HG02610 (cell line): Measurements from ENCODE around the gene CD209.
"Not testable (repeated sequence)": the region's sequence is repeated elsewhere in the genome, so short reads cannot be mapped to it uniquely, and the experiment has no call there.

Source experiments
- ATAC-seq: cut with Tn5 transposase; IDR thresholded peaks from one replicate; pipeline ENCODE4 v1.9.1; 2021; ENCODE audit warnings: mild to moderate bottlenecking, moderate library complexity; ENCODE audit not compliant: unreplicated experiment

Gene CD209

DNA sequence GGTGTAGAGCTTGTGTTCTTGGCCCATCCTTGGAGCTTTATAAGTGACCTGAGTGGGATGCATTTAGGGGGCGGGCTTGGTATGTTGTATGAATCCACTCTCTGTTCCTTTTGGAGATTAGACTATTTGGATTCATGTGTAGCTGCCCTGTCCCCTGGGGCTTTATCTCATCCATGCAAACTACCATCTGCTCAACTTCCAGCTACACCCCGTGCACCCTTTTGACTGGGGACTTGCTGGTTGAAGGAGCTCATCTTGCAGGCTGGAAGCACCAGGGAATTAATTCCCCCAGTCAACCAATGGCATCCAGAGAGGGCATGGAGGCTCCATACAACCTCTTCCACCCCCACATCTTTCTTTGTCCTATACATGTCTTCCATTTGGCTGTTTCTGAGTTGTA is 21.8 kb upstream of the CD209 start:
- no peak for ATAC-seq

DNA sequence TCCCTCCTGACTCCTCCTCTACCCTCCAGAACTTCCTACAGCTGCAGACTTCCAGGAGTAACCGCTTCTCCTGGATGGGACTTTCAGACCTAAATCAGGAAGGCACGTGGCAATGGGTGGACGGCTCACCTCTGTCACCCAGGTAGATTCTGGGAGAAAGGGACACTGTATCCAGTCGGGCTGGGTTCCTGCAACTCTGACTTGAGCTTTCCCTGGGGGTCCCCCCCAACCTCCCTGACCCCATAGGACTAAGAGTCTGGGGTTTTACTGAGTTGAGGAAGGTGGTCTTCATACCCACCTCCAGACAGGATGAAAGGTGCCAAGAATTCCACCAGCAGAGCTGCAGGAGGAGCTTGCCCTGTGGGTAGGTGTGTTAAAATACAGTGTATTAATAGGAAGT is 20.2 kb upstream of the CD209 start:
- ATAC-seq = no peak

DNA sequence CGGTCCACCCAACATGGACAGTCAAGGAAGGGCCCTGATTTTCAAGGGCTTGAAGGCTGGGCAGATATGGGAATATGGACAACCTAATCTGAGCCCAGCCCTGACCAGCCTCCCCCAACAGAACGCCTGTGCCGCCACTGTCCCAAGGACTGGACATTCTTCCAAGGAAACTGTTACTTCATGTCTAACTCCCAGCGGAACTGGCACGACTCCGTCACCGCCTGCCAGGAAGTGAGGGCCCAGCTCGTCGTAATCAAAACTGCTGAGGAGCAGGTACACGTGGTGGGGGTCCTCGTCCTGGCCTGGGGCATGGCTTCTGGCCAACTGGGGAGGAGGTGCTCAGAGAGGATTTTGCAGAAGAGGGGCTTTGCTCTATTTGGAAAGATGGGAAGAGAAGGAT is 19.2 kb upstream of the CD209 start:
- no peak for ATAC-seq

DNA sequence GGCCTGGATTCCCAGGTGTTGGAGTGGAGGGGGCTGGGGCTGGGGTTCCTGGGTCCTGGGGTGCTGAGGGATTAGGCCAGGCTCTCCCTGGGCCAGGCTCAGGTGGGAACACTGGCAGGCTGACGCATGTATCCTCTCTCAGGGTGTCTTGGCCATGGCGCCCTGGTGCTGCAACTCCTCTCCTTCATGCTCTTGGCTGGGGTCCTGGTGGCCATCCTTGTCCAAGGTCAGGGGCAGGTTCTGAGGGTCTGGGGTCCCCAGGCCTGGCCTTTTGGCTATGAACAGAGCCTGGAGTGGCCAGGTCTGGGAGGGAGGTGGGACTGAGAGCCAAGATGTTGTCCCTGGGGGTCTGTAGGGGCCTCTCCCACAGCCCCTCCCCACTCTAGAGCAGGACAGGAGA is 17.7 kb upstream of the CD209 start:
- not testable (repeated sequence) for ATAC-seq

DNA sequence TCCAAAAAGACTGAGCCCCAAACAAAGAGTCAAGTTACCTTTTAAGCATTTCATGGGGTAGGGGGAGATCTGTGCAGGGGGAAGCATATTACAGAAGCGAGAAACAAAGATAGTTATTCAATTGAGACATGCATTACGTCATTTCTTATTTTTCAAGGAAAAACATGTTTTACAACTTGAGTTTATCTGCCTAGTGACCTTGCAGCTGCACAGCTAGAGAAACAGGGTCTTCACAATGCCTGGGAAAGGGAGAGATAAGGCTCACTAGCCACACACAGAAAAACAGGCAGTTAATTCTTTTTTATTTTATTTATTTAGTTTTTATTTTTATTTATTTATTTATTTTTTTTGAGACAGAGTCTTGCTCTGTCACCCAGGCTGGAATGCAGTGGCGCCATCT is 16.8 kb upstream of the CD209 start:
- not testable (repeated sequence) for ATAC-seq

DNA sequence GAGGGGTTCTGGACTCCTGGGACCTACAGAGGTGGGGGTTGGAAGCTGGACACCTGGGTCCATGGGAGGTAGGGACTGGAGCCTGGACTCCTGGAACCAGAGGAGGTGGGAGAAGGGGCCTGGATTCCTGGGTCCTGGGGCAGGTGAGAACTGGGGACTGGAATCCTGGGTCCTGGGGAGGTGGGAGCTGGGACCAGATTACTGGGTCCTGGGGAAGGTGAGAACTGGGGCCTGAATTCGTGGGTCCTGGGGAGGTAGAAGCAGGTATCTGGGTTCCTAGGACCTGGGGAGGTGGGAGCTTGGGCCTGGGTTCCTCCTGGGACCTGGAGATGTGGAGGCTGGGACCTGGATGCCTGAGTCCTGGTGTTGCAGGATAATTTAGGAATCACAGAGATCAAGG is 16.4 kb upstream of the CD209 start:
- no peak for ATAC-seq

DNA sequence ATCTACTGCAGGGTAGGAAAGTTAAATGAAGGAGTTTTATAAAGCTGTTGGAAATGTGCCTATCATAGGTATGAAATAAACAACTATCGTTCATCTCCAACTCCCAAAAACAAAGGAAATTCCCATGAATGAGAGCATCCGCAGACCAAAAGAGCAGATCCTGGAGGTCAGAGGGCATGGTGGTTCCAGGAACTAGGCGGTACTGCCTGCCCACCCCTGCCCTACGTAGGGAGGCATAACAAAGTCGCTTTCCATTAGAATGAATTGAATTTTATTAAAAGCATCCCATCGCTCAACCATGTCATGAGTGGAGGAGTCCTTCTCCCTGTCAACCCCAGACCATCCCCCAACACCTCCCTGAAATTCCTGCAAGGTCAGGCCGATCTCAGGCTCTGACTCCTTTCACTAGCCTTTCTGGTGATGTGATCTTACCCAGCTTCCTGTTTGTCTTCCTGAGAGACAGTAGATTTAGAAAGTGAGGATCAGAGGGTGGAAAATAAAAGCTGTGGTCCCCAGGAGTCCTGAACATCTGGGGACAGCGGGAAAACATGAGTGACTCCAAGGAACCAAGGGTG is 15.5 kb upstream of the CD209 start, which contains the start of gene CLEC4M:
CLEC4M (plus strand) TSS at position 525 of the 575 bp plus-strand sequence; CDS start at position 549, 24 bp downstream.
- no peak for ATAC-seq

DNA sequence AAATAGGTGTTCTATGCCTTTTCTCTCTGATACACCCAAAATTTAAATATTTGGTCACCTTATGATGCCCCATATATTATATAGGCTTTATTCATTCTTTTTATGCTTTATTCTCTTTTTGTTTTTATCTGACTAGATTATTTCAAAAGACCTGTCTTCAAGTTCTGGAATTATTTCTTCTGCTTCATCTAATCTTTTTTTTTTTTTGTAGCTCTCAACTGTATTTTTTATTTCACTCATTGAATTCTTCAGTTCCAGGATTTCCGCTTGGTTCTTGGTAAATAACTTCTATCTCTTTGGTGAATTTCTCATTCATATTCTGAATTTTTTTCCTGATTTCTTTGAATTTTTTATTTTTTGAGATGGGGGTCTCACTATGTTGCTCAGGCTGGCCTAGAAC is 11.8 kb upstream of the CD209 start:
- no peak for ATAC-seq

DNA sequence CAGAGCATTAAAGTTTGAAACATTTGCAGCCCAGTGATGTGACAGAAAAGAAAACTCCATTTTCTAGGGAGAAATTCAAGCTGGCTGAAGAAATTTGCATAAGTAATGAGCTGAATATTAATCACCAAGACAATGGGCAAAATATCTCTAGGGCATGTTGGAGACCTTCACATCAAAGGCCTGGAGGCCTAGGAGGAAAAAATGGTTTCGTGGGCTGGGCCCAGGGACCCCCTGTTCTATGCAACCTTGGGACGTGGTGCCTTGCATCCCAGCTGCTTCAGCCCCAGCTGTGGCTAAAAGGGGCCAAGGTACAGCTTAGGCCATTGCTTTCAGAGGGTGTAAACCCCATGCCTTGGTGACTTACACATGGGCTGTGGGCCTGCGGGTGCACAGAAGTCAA is 10.0 kb upstream of the CD209 start:
- ATAC-seq = no peak

DNA sequence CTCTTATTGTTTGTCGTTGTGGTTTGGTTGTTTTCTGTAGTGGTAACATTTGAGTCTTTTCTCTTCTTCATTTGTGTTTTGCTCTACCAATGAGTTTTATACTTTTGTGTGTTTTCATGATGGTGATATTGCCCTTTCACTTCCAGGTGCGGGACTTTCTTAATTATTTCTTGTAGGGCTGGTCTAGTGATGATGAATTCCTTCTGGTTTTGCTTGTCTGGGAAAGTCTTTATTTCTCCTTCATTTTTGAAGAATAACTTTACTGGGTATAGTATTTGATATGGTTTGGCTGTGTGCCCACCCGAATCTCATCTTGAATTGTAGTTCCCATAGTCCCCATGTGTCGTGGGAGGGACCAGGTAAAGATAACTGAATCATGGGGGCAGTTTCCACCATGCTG is 8.9 kb upstream of the CD209 start:
- no peak for ATAC-seq

DNA sequence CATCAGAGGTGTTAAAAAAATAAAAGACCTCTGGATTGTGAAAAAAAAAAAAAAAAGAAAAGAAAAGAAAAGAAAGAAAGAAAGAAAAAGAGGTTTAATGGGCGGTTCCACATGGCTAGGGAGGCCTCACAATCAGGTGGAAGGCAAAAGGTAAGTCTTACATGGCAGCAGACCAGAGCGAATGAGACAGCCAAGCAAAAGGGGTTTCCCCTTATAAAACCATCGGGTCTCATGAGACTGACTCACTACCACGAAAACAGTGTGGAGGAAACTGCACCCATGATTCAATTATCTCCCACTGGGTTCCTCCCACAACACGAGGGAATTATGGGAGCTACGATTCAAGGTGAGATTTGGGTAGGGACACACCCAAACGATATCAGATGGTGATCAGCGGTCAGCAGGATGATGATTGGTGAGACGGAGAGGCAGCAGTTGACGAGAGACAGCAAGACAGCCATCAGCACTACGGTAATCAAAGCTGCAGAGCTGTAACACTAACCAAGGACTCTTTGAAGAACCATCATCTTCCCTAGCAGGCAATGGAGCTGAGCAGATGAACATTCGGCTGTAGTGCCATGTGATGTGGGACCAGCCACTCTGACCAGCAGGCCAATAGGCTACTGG is 3.9 kb upstream of the CD209 start:
- no peak for ATAC-seq

DNA sequence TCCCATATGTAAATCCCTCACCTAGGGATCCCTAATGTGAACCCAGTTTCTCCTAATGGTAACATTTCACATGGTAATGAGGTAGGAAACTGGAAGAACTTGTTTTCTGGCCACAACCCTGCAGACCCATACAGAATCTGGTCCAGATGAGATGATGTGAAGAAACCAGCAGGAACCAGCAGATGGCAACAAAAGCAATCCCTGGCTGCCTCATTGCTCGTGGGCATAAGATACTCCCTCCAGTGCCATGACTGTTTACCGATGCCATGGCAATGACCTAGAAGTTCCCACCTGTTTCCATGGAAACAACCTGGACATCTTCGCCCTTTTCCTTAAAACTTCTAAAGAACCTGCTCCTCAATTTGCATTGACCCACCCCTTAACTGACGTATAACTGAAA is 1.4 kb upstream of the CD209 start:
- ATAC-seq = no peak

DNA sequence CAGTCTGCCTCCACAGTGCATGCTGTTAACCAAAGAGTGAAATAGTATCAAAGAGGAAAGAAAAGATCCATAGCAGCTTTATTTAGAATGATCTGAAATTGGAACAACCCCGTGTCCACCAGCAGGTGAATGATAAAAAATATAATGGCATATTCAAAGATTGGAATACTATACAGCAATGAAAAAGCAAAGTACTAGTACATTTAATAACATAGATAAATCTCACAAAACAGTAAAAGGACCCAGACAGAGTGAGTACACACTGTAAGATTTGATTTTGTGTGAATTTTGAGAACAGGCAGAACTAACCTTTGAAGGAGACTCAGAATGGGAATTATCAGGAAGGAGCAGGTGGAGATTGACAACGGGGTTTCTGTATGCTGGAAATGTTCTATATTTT is 837 bp upstream of the CD209 start:
- ATAC-seq = no peak

DNA sequence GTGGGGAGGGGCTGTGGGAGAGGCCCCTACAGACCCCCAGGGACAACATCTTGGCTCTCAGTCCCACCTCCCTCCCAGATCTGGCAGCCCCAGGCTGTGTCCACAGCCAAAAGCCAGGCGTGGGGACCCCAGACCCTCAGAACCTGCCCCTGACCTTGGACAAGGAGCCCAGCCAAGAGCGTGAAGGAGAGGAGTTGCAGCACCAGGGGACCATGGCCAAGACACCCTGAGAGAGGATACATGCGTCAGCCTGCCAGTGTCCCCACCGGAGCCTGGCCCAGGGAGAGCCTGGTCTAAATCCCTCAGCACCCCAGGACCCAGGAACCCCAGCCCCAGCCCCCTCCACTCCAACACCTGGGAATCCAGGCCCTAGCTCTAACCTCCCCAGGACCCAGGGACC is 1.0 kb downstream of the CD209 start:
- not testable (repeated sequence) for ATAC-seq

DNA sequence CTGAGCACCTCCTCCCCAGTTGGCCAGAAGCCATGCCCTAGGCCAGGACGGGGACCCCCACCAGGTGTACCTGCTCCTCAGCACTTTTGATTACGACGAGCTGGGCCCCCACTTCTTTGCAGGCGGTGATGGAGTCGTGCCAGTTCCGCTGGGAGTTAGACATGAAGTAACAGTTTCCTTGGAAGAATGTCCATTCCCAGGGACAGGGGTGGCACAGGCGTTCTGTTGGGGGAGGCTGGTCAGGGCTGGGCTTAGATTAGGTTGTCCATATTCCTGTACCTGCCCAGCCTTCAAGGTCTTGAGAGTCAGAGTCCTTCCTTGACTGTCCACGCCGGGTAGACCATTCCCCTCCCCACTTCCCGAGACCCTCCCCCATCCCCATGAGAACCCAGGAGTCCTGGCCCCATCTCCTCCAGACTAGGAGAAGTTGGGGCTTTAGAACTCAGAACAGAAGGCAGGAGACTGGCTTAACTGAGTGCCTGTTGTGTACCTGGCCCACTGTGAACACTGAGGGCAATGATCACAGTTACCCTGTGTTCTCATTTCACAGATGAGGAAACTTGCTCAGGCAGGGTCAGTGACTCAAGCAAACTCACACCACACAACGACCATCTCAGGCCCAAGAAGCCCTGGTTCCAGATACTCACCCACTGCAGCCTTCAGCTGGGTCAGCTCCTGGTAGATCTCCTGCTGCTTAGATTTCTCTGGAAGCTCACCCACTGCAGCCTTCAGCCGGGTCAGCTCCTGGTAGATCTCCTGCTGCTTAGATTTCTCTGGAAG is 2.3 kb downstream of the CD209 start:
- no peak for ATAC-seq

DNA sequence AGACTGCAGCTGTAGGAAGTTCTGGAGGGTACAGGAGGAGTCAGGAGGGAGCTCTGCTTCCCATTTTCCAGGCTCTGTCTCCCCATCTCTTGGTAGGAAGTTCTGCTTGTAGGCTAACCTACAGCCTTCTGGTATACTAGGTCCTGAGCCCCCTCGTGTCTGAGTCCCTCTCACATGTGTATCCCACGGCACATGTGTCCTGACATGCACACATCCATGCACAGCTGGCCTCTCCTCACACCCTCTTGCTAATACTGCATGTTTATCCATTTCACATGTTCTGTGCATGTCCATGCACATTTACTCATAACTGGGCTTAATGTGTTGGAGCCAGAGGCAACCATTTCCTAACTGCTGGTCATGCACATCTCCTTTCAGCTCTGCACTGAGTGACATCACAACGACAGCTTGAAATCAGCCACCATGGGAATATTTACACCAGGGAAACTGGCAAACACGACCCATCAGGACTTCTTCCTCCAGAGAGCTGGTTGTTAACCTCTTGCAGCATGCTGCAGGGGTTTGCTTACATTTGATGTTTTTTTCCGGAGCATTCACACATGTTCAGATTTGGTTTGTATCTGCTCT is 3.0 kb downstream of the CD209 start:
- no peak for ATAC-seq

DNA sequence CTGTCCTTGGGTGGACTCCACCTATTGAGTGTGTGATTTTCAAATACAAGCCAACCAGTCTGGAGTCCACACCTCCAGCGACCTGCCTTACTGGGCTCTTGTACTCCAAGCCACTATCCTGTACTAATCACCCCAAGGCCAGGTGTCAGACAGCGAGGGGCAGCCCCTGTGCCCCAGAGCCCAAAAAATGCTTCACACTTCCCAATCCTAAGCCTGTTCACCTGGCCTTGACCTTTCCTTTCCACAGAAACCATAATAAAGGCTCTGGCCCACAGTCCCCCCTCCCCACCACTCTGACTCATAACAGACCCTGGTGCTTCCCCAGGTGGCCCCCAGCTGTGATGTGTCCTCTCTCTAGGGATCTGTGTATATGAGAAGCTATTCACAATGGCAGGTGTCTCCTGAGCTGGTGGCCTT is 3.9 kb downstream of the CD209 start:
- ATAC-seq = peak; percentile 76

DNA sequence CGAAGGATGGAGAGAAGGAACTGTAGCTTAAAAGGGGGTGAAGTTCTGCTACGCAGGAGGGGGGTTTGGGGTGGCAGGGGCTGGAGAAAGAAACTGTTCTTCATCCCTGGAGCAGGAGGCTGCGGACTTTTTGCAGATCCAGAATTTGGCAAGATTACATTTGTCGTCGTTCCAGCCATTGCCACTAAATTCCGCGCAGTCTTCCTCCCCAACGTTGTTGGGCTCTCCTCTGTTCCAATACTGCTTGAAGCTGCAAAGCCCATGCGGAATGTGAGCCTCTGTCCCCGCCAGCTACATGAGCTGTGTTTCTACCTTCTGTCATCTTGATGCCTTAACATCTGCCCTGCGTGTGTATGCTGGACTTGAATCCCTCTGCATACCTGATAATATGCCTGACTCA is 4.3 kb downstream of the CD209 start:
- ATAC-seq = no peak

DNA sequence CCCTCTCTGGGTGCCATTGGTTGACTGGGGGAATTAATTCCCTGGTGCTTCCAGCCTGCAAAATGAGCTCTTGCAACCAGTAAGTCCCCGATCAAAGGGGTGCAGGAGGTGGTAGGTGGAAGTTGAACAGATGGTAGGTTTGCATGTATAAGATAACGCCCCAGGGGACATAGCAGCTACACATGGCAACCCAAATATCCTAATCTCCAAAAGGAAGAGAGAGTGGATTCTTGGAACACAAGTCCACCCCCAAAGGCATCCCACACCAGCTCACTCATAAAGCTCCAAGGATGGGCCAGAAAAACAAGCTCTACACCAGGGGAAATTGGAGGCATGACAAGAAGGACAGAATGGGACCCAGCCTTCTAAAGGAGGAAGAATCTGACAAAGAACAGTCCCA is 4.8 kb downstream of the CD209 start:
- ATAC-seq = no peak

DNA sequence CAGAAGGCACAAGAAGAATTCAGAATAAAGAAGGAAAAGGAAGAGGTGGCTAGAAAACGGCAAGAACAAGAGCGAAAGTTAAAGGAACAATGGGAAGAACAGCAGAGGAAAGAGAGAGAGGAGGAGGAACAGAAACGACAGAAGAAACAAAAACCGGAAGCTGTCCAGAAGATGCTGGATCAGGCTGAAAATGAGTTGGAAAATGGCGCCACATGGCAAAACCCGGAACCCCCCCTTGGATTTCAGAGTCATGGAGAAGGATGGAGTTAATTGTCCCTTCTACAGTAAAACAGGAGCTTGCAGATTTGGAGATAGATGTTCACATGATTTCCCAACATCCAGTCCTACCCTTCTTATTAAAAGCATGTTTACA is 6.7 kb downstream of the CD209 start:
- no peak for ATAC-seq

DNA sequence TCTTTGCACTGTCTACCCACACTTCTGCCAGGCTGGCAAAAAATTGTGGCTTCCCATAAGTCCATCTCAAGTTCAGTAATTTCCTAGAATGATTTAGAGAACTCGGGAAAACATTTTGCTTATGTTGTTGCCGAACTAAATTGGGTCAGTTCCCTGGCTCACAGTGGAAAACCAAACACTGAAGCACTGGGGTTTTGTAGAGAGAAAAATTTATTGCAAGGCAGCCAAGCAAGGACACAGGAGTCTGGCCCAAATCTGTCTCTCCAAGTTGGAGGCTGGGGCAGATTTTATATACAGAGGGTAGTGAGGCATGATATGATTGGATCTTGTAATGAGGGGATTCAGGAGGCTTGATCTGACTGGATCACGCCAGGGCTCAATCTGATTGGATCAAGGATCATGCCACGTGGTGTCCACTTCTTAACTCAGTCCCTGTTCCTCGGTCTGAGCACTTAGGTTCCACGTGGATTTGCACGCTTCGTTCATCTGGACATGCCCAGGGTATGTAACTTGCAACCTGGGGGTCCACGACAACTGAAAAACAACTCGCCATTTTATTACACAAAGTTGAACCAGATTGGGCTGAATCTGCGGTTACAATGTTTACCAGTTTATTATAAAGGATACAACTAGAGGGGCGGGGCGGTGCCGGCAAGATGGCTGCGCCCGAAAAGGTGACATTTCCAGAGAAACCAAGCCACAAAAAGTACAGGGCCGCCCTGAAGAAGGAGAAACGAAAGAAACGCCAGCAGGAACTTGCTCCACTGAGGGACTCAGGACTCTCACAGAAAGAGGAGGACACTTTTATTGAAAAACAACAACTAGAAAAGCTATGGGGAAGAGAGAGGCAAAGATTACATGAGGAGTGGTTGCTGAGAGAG is 7.3 kb downstream of the CD209 start:
- ATAC-seq = no peak
